GM19395 (cell line): ENCODE data around the gene TUBA1B.
A peak's percentile ranks its signal among the peaks of the same experiment; 100 is the strongest.
"Not testable (repeated sequence)": the region's sequence is repeated elsewhere in the genome, so short reads cannot be mapped to it uniquely, and the experiment has no call there.

Experiments used
- ATAC-seq: cut with Tn5 transposase; IDR thresholded peaks from one replicate; pipeline ENCODE4 v1.9.1; 2021; ENCODE audit warnings: mild to moderate bottlenecking, moderate library complexity; ENCODE audit not compliant: unreplicated experiment

Gene TUBA1B

GRCh38 chr12:49131051-49131893 is at the start of gene TUBA1B:
Gene TUBA1B, minus strand, starts transcription at chr12:49131395. Its CDS starts 95 bp downstream, at chr12:49131300.
- ATAC-seq = peak; percentile 55

GRCh38 chr12:49174218-49174617 is 43.0 kb upstream of the TUBA1B start:
- ATAC-seq = no peak

- ATAC-seq = no peak
Measured at GRCh38 chr12:49170924-49171323, 39.7 kb upstream of the TUBA1B start.

- ATAC-seq = no peak
Measured at GRCh38 chr12:49165114-49165513, 33.9 kb upstream of the TUBA1B start.

GRCh38 chr12:49161901-49162300 is 30.7 kb upstream of the TUBA1B start:
- not testable (repeated sequence) for ATAC-seq

- ATAC-seq = no peak
Measured at GRCh38 chr12:49161092-49161795, 30.0 kb upstream of the TUBA1B start.

- peak; percentile 44 for ATAC-seq
Measured at GRCh38 chr12:49160399-49160798, 29.2 kb upstream of the TUBA1B start.

GRCh38 chr12:49154221-49154620 is 23.0 kb upstream of the TUBA1B start:
- no peak for ATAC-seq

- no peak for ATAC-seq
Measured at GRCh38 chr12:49147384-49147783, 16.2 kb upstream of the TUBA1B start.

GRCh38 chr12:49146406-49146805 is 15.2 kb upstream of the TUBA1B start:
- no peak for ATAC-seq

- ATAC-seq = no peak
Measured at GRCh38 chr12:49144384-49144783, 13.2 kb upstream of the TUBA1B start.

- no peak for ATAC-seq
Measured at GRCh38 chr12:49138999-49139398, 7.8 kb upstream of the TUBA1B start.

- no peak for ATAC-seq
Measured at GRCh38 chr12:49138587-49138986, 7.4 kb upstream of the TUBA1B start.

GRCh38 chr12:49137476-49137875 is 6.3 kb upstream of the TUBA1B start:
- no peak for ATAC-seq

- not testable (repeated sequence) for ATAC-seq
Measured at GRCh38 chr12:49136997-49137396, 5.8 kb upstream of the TUBA1B start.

GRCh38 chr12:49133590-49133989 is 2.4 kb upstream of the TUBA1B start:
- ATAC-seq = no peak

GRCh38 chr12:49133014-49133413 is 1.8 kb upstream of the TUBA1B start:
- no peak for ATAC-seq

- ATAC-seq = no peak
Measured at GRCh38 chr12:49131894-49132461, 783 bp upstream of the TUBA1B start.

- ATAC-seq = peak; percentile 50
Measured at GRCh38 chr12:49130151-49131050, 794 bp downstream of the TUBA1B start.

GRCh38 chr12:49129332-49130150 is 1.7 kb downstream of the TUBA1B start:
- no peak for ATAC-seq
